ENCODE measurements around the gene SNRPB2. TPM values are rescaled to one million over a fixed set of nuclear protein-coding genes. Genes with fewer than 3 reads are reported as not detected.

The SNRPB2 gene
- polyA plus RNA-seq (ENCODE audit: insufficient read length): 109 TPM
- long read RNA-seq, donor 1, transcript SNRPB2-202 (7 exons, 1,588 nt): major isoform, 23 of 159 reads
- long read RNA-seq, donor 1, transcript SNRPB2-203 (3 exons, 540 nt): minor isoform, 7 of 159 reads
- long read RNA-seq, donor 1, transcript SNRPB2-201 (7 exons, 2,452 nt): minor isoform, 17 of 159 reads
- long read RNA-seq, donor 1, partial matches to known transcripts: 112 of 159 reads
- long read RNA-seq, donor 1, other reads (novel, unspliced or antisense): 0 of 159 reads
- long read RNA-seq, donor 2, transcript SNRPB2-201 (7 exons, 2,452 nt): minor isoform, 17 of 119 reads
- long read RNA-seq, donor 2, transcript SNRPB2-202 (7 exons, 1,588 nt): major isoform, 23 of 119 reads
- long read RNA-seq, donor 2, partial matches to known transcripts: 77 of 119 reads
- long read RNA-seq, donor 2, other reads (novel, unspliced or antisense): 0 of 119 reads
- long read RNA-seq, donor 3, transcript SNRPB2-202 (7 exons, 1,588 nt): minor isoform, 15 of 89 reads
- long read RNA-seq, donor 3, transcript SNRPB2-201 (7 exons, 2,452 nt): major isoform, 25 of 89 reads
- long read RNA-seq, donor 3, partial matches to known transcripts: 45 of 89 reads
- long read RNA-seq, donor 3, other reads (novel, unspliced or antisense): 0 of 89 reads
- long read RNA-seq, donor 4, partial matches to known transcripts: 23 of 29 reads
- long read RNA-seq, donor 4, other reads (novel, unspliced or antisense): 0 of 29 reads
- long read RNA-seq, donor 5, transcript SNRPB2-201 (7 exons, 2,452 nt): major isoform, 67 of 239 reads
- long read RNA-seq, donor 5, transcript SNRPB2-203 (3 exons, 540 nt): minor isoform, 8 of 239 reads
- long read RNA-seq, donor 5, transcript SNRPB2-202 (7 exons, 1,588 nt): minor isoform, 49 of 239 reads
- long read RNA-seq, donor 5, partial matches to known transcripts: 115 of 239 reads
- long read RNA-seq, donor 5, other reads (novel, unspliced or antisense): 0 of 239 reads
- long read RNA-seq, donor 6, transcript SNRPB2-202 (7 exons, 1,588 nt): major isoform, 25 of 163 reads
- long read RNA-seq, donor 6, transcript SNRPB2-201 (7 exons, 2,452 nt): minor isoform, 16 of 163 reads
- long read RNA-seq, donor 6, partial matches to known transcripts: 120 of 163 reads
- long read RNA-seq, donor 6, other reads (novel, unspliced or antisense): 0 of 163 reads
- long read RNA-seq, donor 7, transcript SNRPB2-202 (7 exons, 1,588 nt): major isoform, 34 of 206 reads
- long read RNA-seq, donor 7, transcript SNRPB2-201 (7 exons, 2,452 nt): minor isoform, 27 of 206 reads
- long read RNA-seq, donor 7, partial matches to known transcripts: 142 of 206 reads
- long read RNA-seq, donor 7, other reads (novel, unspliced or antisense): 0 of 206 reads
- long read RNA-seq, donor 8, transcript SNRPB2-202 (7 exons, 1,588 nt): major isoform, 9 of 50 reads
- long read RNA-seq, donor 8, transcript SNRPB2-201 (7 exons, 2,452 nt): minor isoform, 6 of 50 reads
- long read RNA-seq, donor 8, transcript SNRPB2-203 (3 exons, 540 nt): minor isoform, 5 of 50 reads
- long read RNA-seq, donor 8, partial matches to known transcripts: 30 of 50 reads
- long read RNA-seq, donor 8, other reads (novel, unspliced or antisense): 0 of 50 reads

- DNase-seq: peak; percentile 93
These were observed at the start of gene SNRPB2 for GRCh38 chr20:16729565-16730460. SNRPB2 (plus strand) TSS chr20:16730026; CDS start chr20:16731703, 1,677 bp downstream.

- no peak for DNase-seq
These were observed 45.4 kb upstream of the SNRPB2 start for GRCh38 chr20:16684416-16684815.

GRCh38 chr20:16689906-16690305 is 39.9 kb upstream of the SNRPB2 start:
- no peak for DNase-seq

- DNase-seq: no peak
These were observed 38.4 kb upstream of the SNRPB2 start for GRCh38 chr20:16691381-16691780.

DNA sequence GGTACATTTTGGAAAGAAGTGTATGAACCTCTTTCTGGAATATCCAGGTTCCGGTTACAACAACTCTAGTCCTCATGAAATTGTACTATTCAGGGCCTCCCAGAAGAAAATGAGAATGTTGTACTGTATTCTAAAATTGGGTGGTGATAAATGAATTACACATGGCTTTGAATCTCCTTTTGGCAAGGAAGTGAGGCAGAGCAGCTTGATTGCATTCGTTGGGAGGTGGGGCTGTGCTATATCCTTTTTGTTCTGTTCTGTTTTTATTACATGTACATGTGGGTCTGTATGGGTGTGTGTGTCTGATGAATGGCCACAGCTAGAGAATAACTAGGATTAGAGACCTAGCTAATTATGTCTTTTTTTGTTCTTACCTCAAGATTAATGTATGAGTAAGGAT is 37.8 kb upstream of the SNRPB2 start:
- DNase-seq: no peak

GRCh38 chr20:16692442-16692841 is 37.4 kb upstream of the SNRPB2 start:
- no peak for DNase-seq

DNA sequence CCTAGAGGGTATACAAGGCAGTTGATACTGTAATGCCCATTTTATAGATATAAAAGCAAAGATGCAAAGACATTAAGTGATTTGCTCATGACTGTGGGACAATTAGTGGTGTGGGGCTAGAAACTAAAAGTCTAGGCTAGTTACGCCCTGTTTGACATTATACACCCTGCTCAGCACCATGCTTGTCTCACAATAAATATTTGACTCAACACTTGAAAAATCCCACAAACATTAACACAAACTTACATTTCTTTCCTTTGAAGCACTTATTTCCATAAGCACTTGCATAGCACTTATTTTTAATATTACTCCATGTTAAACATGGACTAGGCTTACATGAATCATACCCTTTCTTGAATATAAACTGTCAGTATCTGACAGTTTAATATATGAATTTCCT is 36.5 kb upstream of the SNRPB2 start:
- DNase-seq: no peak

DNA sequence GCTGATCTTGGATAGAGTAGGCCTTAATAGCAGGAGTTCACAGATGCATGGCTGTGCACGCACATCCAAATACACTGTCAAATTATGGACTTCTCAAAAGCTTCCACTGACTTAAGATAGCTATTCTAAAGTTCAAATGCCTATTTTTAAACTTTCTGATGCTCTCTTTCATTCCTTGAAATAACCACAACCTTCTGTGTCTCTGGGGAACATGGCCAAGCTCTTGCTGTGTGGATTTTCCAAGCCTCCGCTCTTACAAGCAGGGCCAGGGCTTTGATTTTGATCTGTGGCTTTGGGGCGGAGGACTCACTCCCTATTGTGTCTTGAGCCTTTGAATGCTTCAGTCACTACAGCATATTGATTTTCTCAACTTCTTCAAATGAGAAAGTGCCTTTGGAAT is 35.7 kb upstream of the SNRPB2 start:
- DNase-seq: no peak

DNA sequence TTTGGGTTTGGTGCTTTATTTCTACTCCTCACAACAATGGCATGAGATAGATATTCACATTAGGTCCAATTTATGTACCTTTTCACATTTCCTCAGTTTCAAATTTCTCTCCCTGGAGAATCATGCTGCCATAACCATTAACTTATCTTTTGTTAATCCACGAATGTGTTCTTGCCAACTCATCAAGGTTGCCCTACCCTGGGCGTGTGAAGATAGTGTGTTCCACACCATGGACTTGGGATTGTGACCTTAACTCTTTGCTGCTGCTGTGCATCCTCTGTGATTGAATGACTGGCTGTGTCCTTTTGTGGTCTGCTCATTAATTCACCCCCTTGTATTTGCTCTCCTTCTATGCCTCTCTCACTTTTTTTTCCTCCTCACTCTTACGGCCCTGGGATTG is 34.2 kb upstream of the SNRPB2 start:
- DNase-seq: no peak

GRCh38 chr20:16699293-16699692 is 30.5 kb upstream of the SNRPB2 start:
- no peak for DNase-seq

- DNase-seq: no peak
These were observed 28.5 kb upstream of the SNRPB2 start for GRCh38 chr20:16701296-16701695.

DNA sequence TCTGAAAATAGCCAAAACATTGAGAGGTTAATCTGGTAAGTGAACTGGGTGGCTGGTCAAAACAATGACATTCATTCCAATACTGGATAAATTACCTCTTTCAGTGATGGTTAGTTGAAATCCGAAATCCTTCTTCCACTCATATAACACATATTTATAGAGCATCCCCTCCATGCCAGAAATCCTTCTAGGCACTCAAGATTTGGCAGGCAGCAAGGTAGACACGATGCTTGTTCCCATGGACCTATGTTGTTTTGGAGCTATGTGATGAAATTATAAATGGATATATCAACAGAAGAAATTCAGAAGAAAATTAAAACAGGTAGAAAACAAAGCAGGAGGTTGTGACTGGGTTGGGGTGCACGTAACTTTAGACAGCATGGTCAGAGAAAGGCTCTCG is 26.3 kb upstream of the SNRPB2 start:
- no peak for DNase-seq

DNA sequence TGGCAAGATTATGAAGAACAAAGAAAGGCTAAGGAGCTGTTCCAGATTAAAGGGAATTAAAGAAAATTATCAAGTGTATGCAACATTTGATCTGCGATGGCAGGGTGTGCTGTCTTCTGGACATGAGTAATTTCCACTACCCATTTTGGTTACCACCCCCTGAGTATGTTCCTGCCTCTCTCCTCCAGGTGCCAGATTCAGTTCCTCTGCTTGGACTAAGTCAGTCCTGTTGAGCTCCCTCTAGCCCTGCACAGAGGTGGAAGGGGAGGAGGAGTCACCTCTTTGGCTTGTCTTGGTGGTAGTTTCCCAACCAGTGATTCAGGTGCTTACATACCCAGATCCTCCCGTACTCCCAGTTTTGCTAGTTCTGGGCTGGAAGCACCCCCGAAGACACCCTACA is 22.2 kb upstream of the SNRPB2 start:
- DNase-seq: no peak

- no peak for DNase-seq
These were observed 21.2 kb upstream of the SNRPB2 start for GRCh38 chr20:16708602-16709001.

- DNase-seq: no peak
These were observed 20.8 kb upstream of the SNRPB2 start for GRCh38 chr20:16709017-16709416.

- DNase-seq: no peak
These were observed 19.0 kb upstream of the SNRPB2 start for GRCh38 chr20:16710781-16711180.

- no peak for DNase-seq
These were observed 18.1 kb upstream of the SNRPB2 start for GRCh38 chr20:16711661-16712258.

DNA sequence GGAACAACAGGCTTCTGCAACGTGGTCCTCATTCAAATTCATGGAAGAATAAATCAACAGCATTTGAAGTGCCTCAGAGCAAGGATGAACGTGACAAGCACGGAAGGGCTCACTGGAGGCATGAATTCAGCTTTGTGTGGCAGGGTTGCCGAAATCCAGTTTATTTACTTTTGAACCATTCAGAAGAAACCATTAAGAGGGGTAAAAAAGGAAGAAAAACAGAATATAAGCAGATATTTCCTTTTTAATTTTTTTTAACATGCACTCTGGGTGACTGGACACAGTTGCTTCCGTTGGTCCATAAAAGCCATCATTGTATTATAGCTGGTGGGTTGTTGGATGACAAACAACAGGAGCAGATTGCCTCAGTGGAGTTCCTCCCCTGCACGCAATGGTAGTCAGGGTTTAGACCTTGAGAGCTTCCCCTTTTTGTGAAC is 17.3 kb upstream of the SNRPB2 start:
- DNase-seq: no peak

GRCh38 chr20:16713066-16713465 is 16.8 kb upstream of the SNRPB2 start:
- DNase-seq: no peak

DNA sequence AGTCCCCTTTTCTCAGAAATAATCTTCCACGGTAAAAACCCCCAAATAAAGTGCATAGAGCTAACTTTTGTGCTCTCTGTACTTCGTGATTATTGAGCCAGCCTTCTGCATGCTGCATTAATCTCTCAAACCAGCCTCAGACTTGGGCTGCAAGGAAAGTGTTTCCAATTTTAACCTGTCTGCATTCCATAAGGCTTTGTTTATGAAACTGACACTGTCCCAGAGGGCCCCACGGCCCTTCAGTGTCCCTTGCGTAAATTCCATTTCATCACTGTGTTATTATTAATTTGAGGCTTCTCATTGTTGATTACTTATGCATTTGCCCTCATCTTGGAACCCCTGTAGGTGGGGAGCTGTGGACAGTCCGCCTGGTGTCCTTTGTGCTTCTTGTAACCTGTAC is 15.6 kb upstream of the SNRPB2 start:
- no peak for DNase-seq

Measured in left kidney (tissue), 8 donors.